CD4-positive, alpha-beta T cell treated with Interleukin-4 for 4 hours (primary cell): ENCODE data around the gene F10.
A peak's percentile ranks its signal among the peaks of the same experiment; 100 is the strongest.
"Not testable (repeated sequence)": the region's sequence is repeated elsewhere in the genome, so short reads cannot be mapped to it uniquely, and the experiment has no call there.

Source experiments
- DNase-seq: peaks from one replicate; pipeline ENCODE4 v3.0.0-alpha.2; 2020

Gene F10

GRCh38 chr13:113155982-113156655 lies 33.5 kb downstream of the F10 start:
- no peak for DNase-seq

- no peak for DNase-seq
These were observed 34.8 kb downstream of the F10 start for GRCh38 chr13:113157206-113157928.

DNA sequence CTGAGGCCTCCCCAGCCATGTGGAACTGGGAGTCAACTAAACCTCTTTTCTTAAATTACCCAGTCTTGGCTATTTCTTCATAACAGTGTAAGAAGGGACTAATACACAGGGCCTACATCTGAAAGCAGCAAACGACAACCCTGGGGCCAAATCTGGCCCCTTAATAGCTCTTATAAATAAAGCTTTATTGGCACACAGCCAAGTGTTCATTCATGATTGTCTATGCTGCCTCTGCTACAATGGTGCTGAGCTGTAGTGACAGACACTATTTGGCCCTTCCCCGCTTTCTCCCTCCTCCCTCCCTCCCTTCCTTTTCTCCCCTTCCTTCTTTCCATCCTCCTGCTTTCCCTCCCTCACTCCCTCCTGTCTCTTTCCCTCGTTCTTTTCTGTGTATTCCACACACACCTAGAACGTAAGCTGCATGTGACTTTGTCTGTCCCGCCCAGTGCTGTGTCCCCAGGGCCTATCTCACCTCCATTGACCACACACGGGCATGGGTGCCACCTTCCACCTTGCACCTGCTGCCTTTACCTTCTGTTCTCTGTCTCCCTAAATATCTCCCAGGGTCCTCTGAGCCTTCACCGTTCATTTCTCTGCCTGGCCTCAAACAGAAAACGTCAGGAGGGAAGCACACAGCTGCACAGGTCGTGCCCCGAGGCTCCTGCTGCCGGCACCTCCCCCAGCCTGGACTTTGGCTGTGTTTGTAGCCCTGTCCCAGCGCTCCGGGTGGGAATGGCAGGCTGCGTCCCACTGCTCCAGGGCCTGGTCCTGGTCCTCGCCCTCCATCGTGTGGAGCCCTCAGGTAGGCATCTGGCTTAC lies 35.5 kb downstream of the F10 start, which contains the start of gene PROZ:
TSS of gene PROZ (plus strand) at position 720 of the 819 bp plus-strand sequence. CDS start at position 733, 13 bp downstream.
- DNase-seq, result no peak

DNA sequence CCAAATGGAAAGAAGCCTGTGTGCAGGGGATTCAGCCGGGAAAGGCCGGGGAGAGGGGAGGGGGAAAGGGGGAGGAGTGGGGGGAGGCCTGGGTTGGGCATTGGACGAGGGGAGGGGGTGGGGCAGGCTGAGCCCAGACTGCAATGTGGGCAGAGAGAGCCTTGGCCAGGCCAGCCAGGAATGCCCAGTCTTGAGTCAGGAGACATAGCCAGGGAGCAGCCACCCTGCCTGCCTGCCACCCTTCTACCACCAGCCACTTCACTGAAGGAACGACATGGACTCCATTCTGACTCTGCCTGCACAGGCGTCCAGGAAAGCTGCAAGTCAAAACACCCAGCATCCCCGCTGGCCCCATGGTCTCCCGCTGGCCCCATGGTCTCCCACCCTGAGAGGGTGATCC lies 36.3 kb downstream of the F10 start:
- DNase-seq, result no peak

DNA sequence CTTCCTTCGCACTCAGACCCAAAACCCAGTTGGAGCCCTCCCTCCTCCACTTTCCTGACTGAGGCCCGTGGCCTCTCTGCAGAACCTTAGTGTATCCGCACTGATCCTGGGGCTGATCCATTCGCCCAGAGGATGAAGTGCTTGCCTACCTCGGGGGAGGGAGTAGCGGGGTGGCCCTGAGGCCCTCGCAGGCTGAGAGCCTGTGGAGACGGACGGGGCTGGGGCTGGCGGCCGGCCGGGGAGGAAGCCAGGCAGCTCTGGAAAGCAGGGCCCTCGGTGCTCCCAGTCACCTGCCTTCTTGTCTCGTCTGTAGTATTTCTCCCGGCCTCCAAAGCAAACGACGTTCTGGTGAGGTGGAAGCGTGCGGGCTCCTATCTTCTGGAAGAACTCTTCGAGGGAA lies 37.1 kb downstream of the F10 start:
- DNase-seq, result no peak

DNA sequence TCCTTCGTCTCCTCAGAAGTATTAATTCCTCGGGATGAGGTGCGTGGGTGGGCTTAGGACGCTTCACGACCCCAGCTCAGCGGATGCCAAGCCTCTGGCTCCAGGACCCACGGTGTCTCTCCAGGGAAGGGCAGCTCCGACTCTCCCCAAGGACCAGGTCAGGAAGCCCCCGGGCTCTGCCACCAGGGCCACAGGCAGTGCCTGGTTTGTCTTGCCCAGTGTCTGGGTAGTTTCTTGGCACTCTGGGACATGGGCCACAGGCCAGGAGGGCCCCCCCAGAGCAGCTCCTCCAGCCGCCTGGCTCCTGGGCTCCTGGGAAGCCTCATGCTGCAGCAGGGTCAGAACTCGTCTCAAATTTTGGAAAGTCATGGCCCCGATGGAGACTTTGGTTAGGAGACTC lies 38.4 kb downstream of the F10 start:
- no peak for DNase-seq

GRCh38 chr13:113161433-113161832 lies 38.8 kb downstream of the F10 start:
- DNase-seq, result no peak

GRCh38 chr13:113161975-113162374 lies 39.4 kb downstream of the F10 start:
- not testable (repeated sequence) for DNase-seq

GRCh38 chr13:113162783-113163685 lies 40.4 kb downstream of the F10 start:
- DNase-seq, result no peak

DNA sequence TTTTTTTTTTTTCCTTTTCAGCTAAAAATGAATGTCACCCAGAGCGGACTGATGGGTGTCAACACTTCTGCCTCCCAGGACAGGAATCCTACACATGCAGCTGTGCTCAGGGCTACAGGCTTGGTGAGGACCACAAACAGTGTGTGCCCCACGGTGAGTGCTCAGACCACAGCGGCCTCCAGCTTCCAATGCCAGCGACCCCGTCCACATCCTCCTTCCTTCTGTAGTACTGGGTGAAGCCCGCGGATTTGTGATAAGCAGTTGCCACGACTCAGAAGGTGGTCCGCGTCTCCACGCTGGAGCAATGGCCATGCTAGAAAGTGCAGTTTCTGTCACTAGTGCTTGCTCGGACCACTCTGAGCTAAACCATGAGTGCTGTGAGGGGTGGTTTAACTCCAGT lies 41.9 kb downstream of the F10 start:
- no peak for DNase-seq

GRCh38 chr13:113166266-113166665 lies 43.7 kb downstream of the F10 start:
- no peak for DNase-seq

DNA sequence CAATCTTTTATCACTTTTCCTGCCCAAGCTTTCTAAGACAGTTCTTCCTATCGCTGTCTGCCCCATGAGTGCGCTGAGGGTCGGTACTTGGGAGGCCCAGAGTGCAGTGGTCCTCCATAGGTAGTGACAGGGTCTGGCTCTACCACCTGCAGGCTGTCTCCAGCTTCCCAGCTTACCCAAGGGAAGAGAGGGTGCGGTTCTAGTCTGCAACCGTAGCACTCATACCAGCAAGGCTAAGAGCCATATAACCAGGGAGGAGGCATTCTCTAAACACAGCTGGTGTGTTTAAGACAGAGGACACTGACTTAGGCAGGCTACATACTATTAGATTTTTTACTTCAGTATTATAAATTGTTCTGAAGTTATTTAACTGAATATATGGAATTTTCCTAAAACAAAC lies 44.1 kb downstream of the F10 start:
- no peak for DNase-seq

- DNase-seq, result no peak
These were observed 44.6 kb downstream of the F10 start for GRCh38 chr13:113167155-113167554.

GRCh38 chr13:113167575-113167974 lies 45.0 kb downstream of the F10 start:
- DNase-seq, result no peak

GRCh38 chr13:113168211-113168610 lies 45.6 kb downstream of the F10 start:
- no peak for DNase-seq

- no peak for DNase-seq
These were observed 47.0 kb downstream of the F10 start for GRCh38 chr13:113169277-113170272.

DNA sequence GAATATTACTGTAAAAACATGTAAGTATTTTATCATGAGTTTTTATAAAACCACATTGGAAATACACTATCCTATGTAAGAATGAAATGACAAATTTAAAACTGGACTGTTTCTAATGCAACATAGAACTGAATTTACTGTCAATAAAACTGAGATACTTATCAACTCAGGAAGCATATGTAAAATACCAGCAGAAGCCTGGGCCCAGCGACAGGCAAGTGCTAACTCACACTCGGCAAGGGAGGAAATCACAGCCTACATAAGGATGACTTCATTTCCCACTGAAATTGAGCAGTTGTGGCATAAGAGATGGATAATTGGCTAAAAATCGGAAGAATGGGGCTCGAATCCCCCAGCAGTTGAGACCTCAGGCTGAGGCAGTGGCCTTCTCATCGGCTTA lies 47.9 kb downstream of the F10 start:
- no peak for DNase-seq

- no peak for DNase-seq
These were observed 48.9 kb downstream of the F10 start for GRCh38 chr13:113171250-113172125.

GRCh38 chr13:113172419-113172926 lies 49.9 kb downstream of the F10 start:
- DNase-seq, result no peak

DNA sequence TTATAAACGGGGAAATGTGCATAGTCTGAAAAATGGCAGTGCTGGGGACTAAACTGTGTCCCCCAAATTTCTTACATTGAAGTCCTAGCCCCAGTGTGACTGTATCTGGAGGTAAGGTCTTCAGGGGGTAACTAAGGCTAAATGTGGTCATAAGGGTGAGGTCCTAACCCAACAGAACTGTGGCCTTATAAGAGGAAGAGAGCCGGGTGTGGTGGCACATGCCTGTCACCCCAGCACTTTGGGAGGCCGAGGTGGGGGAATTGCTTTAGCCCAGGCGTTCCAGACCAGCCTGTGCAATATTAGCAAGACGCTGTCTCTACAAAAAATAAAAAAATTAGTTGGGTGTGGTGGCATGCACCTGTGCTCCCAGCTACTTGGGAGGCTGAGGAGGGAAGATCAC lies 53.7 kb downstream of the F10 start:
- DNase-seq, result peak; percentile 82
